ENCODE results near the gene PPP1CC.
"Not testable (repeated sequence)": the region's sequence is repeated elsewhere in the genome, so short reads cannot be mapped to it uniquely, and the experiment has no call there.

Gene PPP1CC

DNA sequence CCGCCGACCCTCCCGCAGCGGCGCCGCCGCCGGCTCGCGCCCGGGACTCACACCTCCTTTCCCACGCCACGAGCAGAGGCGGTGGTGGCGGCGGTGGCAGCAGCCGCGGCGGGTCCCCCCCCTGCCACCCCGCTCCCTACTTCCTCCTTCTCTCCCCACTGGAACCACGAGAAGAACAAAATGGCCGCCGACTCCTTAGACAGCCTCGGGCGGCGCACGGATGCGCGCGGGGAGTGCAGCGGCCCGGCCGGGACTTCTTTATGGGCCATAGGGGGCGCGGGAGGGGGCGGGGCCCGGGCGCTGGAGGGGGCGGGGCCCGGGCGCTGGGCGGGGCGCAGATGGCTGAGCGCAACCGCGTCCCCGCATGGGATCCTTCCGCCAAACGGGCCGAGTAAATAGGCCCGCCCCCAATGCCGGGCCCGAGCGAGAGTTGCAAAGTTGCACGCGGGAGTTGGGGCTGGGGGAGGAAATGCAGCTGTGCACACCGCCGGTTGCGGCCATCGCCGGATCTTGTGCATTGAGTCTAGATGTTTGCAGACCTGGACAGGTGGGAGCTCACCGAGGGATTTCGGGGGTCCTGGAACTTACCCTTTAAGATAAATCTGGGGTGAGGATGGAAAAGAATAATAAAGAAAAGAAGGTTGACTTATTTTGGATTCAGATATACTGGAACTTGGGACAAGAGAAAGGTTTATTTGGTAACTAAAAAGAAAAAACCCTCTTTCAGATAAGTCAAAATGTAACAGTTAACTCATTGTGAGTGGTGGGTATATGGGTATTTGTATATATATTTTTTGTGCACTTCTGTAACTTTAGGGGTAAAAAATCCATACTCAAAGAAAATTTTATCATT, at the start of gene PPP1CC:
Gene PPP1CC, minus strand, starts transcription at position 174 of the 853 bp plus-strand sequence. CDS start 184 bp downstream, outside the sequence.
- in situ Hi-C loops (cut with HindIII; ENCODE audit: low sequenced_read_pairs): no loop called here

- in situ Hi-C loops (cut with HindIII; ENCODE audit: low sequenced_read_pairs): no loop called here
These were observed 48.9 kb upstream of the PPP1CC start for GRCh38 chr12:110791589-110791988.

DNA sequence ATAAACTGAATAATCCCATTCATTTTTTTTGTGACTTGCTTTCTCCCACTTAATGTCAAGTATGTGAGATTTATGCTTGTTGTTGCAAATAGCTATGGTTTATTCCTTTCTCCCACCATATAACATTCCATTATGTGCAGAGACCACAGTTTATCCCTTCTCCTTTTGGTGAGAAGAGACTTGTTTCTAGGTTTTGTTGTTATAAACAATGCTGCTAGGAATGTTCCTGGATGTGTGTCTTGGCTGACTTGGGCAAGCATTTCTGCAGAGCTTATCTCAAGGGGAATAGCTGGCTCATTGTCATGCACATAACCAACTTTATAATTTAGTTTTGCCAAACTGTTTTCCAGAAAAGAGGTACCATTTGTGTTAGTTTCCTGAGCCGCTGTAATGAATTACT, 47.6 kb upstream of the PPP1CC start:
- in situ Hi-C loops (cut with HindIII; ENCODE audit: low sequenced_read_pairs): no loop called here

DNA sequence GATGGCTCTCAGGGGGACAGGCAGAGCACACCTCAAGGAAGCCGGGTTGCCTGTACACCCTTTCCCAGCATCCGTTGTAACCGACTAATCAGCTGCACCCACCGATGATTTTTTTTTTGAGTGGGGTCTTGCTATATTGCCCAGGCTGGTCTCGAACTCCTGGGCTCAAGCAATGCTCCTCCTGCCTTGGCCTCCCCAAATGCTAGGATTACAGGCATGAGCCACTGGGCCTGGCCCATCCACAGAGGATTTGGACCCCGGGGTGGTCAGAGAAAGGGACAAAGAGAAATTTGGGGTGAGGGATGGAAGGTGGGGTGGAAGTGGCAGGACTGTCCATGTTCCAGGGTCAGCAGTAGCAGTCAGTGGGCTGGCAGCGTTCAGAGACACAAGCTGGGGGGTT, 43.3 kb upstream of the PPP1CC start:
- in situ Hi-C loops (cut with HindIII; ENCODE audit: low sequenced_read_pairs): no loop called here

DNA sequence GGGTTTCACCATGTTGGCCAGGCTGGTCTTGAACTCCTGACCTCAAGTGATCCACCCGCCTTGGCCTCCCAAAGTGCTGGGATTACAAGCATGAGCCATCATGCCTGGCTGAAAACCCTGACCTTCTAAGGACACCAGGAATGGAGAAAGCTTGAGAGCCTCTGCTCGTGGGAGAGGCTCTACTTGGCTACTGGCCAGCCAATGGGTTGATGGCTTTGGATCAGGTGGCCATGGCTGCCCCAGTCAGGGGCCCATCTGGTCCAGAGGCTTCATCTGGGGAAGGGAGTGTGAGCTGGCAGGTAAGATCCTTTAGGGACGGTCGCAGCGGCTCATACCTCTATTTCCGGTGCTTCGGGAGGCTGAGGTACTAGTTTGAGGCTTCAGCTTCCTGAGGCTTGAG, 42.5 kb upstream of the PPP1CC start:
- in situ Hi-C loops (cut with HindIII; ENCODE audit: low sequenced_read_pairs): no loop called here

GRCh38 chr12:110782922-110783321, 40.2 kb upstream of the PPP1CC start:
- in situ Hi-C loops (cut with HindIII; ENCODE audit: low sequenced_read_pairs): no loop called here

DNA sequence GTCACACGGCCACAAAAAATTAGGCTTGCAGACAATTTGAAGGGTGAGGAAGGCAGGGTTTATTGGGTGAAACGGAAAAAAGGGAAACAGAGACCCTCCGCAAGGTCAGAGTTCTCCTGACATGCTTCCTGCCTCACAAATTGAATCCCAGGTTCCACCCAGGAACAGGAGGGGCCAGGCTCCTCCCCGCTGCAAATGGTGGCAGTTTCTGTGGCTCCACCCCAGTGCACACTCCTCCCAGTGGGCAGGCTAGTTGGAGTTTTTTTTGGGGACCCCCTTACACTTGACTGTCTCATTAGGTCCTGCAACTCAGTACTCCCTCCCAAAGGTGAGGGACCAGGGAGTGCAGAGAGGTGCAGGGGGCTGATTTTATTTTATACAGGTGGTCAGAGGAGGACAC, 39.4 kb upstream of the PPP1CC start:
- in situ Hi-C loops (cut with HindIII; ENCODE audit: low sequenced_read_pairs): no loop called here

DNA sequence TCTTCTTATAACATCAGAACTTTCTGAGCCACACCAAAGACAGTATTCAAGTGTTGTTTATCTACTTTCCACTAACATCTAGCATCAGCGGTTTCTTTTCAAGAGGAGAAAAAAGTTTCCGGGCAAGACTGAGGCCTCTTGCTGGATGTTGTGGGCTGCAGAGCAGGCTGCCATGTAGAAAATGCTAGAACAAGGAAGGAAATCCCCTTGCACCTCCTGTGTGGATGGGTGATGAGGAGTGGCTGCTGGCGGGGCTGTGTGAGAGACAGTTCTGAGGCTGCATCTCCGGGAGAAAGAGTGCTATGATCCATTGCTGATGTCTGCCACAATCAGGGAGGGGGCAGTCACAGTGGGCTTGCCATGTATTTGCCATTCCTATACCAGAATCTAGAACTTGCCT, 37.8 kb upstream of the PPP1CC start:
- in situ Hi-C loops (cut with HindIII; ENCODE audit: low sequenced_read_pairs): no loop called here

DNA sequence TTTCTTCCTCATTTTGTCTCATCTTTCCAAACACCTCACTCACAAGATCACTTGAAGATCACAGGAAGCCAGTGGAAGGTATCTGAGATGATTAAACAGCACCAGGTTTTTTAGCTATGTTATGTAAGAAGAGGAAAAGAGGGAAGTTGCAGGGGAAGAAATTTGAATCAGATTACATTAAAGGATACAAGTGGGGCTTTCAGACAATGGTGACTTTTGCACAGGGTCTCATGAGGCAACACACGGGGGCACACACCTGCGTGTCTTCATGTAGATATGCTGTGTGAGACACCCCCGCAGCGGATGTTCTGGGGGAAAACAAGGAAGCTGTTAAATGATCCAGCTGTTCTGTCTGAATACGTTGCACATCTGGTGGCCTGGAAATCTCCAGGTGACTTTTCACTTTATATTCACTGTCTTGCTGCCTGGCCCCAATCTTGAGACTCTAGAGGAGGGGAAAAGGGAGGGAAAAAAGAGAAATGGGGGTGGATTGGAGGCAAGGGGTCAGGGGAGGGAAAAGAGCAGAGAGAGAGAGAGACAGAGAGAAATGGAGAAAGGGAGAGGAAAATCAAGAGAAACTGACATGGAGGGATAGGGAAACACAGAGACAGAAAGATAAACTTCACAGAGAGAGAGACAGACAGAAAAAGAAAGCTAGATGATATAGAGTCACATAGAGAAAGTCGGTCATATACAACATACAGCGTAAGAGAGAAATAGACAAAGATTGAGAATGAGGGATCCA, 36.3 kb upstream of the PPP1CC start:
- in situ Hi-C loops (cut with HindIII; ENCODE audit: low sequenced_read_pairs): no loop called here

GRCh38 chr12:110776410-110776809, 33.7 kb upstream of the PPP1CC start:
- in situ Hi-C loops (cut with HindIII; ENCODE audit: low sequenced_read_pairs): no loop called here

DNA sequence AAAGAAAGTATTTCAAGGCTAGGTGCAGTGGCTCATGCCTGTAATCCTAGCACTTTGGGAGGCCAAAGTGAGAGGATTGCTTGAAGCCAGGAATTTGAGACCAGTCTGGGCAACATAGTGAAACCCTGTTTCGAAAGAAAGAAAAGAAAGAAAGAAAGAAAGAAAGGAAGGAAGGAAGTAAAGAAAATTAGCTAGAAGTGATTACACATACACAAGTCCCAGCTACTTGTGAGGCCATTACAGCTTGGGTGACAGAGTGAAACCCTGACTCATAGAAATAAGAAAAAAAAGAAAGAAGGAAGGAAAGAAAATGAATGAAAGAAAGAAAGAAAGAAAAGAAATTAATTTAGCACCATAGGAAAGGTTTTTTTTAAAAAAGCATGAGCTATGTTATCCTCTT, 33.3 kb upstream of the PPP1CC start:
- in situ Hi-C loops (cut with HindIII; ENCODE audit: low sequenced_read_pairs): no loop called here

DNA sequence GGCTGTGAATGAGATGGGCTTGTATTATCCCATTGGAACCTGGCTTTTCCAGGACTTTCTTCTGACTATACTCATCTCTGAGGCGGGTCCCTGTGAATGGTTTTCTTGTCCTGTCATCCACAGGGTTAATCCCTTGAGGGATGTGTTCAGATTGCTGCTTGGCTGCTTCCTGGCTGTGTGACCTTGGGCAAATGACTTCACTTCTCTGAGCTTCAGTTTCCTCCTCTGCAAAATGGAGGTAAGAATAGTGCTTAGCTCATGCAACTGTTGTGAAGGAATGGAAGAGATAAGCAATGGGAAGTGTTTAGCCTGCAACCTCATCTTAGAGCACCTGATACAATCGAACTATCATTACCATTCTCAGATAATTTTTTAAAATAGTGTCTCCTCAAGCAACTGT, 32.1 kb upstream of the PPP1CC start:
- in situ Hi-C loops (cut with HindIII; ENCODE audit: low sequenced_read_pairs): no loop called here

DNA sequence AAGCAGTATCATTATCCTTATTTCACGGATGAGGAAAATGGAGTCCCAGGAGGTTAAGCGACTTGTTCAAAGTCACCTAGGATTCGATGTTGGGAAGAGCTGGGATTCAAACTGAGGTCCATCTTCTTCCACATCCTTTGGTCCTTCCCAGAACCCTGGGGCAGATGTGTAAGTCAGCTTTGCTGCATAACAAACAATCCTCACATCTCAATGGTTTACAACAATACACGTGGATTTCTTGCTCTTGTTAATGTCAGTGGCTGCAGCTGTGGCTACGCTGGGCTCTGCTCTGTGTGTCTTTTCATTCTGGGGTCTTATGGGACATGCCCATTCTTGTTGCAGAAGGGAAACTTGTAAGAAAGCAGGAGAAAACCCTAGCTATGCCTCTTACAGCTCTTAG, 26.3 kb upstream of the PPP1CC start:
- in situ Hi-C loops (cut with HindIII; ENCODE audit: low sequenced_read_pairs): no loop called here

GRCh38 chr12:110767863-110768262, 25.2 kb upstream of the PPP1CC start:
- in situ Hi-C loops (cut with HindIII; ENCODE audit: low sequenced_read_pairs): no loop called here

DNA sequence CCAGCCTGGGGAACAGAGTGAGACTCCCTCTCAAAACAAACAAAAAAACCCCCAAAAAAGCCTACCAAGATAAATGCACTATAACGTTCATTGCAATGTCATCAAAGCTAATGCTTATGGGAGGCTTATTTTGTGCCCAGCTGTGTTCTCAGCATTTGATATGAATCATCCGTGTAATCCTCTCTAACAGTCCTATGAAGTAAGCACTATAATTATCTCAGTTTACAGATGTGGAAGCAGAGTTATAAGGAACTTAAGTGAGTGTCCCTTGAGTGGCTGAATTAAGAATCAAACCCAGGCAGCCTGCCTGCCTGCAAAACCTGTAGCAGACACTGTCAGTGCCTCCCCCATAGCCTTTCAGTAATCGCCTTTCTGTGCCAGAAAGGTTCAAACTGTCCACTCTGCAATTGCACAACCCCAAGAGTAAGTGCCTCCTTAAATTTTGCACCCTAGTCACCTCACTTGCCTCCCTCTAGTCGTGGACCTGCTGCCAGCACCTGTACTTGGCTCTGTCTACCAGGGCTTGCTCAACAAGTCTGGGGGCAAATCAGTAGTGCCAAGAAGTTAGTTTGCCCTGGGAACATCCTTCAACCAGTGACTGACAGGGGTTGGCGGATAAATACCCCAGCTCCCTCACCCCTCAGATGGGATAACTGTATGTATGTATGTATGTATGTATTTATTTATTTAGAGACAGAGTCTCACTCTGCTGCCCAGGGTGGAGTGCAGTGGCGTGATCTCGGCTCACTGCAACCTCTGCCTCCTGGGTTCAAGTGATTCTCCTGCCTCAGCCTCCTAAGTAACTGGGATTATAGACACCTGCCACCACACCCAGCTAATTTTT, 23.8 kb upstream of the PPP1CC start:
- in situ Hi-C loops (cut with HindIII; ENCODE audit: low sequenced_read_pairs): no loop called here

DNA sequence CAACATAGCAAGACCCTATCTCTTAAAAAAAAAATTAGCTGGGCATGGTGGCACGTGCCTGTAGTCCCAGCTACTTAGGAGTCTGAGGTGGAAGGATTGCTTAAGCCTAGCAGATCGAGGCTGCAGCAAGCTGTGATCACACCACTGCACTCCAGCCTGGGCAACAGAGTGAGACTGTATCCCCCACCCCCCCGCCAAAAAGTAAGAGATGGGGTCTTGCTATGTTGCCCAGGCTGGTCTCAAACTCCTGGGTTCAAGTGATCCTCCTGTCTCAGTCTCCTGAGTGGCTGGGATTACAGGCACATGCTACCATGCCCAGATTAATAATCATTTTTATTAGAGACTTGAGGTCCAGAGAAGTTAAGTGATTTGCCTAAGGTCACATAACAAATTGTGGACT, 22.9 kb upstream of the PPP1CC start:
- in situ Hi-C loops (cut with HindIII; ENCODE audit: low sequenced_read_pairs): not testable (repeated sequence)

GRCh38 chr12:110765111-110765510, 22.4 kb upstream of the PPP1CC start:
- in situ Hi-C loops (cut with HindIII; ENCODE audit: low sequenced_read_pairs): no loop called here

- in situ Hi-C loops (cut with HindIII; ENCODE audit: low sequenced_read_pairs): no loop called here
These were observed 20.9 kb upstream of the PPP1CC start for GRCh38 chr12:110763583-110763982.

- in situ Hi-C loops (cut with HindIII; ENCODE audit: low sequenced_read_pairs): no loop called here
These were observed 20.2 kb upstream of the PPP1CC start for GRCh38 chr12:110762891-110763290.

GRCh38 chr12:110760204-110760609, 17.5 kb upstream of the PPP1CC start:
- in situ Hi-C loops (cut with HindIII; ENCODE audit: low sequenced_read_pairs): no loop called here

DNA sequence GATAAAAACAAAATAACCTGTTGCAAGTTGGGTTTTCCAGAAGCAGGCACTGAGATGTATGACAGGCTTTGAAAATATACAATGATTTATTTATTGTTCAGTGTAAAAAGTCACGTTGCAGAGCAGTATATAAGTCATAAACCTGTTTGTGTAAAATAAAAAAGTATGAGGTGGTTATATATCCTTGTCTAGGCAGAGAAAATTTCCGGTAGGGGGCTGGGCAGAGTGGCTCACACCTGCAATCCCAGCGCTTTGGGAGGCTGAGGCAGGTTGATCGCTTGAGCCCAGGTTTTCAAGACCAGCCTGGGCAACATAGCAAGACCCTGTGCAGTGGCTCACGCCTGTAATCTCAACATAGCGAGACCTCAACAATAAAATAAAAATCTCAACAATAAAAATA, 16.2 kb upstream of the PPP1CC start:
- in situ Hi-C loops (cut with HindIII; ENCODE audit: low sequenced_read_pairs): loop anchor here (5.0 kb wide), 1 partner anchor 43 kb away; no protein-coding TSS in a partner anchor

Data from DLD1 (cell line).